ENCODE data around the gene FAM184B.
A peak's percentile ranks its signal among the peaks of the same experiment; 100 is the strongest.

The FAM184B gene

DNA sequence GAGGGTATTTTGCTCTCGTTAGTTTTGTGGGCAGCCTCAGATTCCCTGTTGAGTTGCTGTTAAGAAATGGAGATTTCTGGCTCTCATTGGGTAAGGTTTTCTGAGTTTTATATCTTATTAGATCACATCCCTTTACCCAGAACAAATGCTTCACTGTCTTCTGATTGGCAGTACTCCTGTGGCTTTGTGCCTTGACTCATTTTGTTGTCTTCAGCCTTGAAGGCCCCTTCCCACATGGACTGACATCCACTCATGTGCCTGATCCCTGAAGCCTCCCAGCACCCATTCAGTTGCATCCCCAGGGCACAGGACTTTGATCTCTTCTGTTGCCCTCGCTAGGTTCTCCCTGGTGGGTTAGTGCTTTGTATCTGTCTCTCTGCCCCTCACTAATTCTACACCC, 156.6 kb downstream of the FAM184B start:
- no peak for DNase-seq

DNA sequence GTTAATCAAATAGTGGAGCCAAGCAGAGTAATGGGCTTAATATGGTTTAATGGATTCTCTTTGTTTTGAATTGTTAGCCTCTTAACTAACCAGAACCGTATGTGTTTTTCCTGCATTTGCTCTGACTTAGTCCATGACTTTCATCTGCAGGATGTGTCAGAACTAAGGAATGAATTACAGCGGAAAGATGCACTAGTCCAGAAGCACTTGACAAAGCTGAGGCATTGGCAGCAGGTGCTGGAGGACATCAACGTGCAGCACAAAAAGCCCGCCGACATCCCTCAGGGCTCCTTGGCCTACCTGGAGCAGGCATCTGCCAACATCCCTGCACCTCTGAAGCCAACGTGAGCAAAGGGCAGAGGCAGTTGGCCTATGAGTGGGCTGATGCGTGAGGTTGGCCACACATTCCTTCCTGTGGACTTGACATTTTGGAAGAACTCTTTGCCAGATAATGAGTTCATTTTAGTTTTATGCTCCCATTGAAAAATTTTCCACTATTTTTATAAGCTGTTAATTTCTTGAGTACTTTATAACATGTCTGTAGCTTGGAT, 157.9 kb downstream of the FAM184B start:
- DNase-seq, result no peak

DNA sequence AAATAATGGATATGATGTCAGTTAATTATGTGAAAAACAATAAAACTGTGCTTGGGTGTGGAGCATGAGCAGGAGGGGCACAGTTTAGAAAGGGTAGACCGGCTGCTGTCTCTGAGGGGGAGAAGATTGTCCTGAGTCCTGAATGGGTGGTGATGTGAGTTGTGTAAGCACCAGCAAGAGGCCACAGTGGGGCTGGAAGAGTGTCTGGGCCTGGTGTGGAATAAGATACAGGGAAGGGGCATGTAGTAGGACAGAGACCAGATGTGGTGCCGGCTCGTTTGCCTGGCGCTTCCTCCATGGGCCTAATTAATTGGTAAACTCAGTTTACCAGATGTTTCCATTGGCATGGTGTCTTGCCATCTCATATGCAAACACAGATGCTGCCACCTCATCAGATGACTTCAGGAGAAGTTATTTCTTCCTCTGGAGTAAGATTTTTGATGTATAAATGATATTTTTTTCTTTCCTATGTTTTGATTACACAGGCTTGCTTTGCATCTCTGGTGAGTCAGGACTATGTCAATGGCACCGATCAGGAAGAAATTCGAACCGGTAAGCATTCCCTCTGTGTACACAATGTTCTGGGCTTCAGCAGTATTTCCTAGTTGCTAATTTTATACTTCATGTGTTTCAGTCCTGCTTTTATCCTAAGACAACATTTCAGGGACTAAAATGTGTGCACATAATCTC, 161.9 kb downstream of the FAM184B start:
- no peak for DNase-seq

DNA sequence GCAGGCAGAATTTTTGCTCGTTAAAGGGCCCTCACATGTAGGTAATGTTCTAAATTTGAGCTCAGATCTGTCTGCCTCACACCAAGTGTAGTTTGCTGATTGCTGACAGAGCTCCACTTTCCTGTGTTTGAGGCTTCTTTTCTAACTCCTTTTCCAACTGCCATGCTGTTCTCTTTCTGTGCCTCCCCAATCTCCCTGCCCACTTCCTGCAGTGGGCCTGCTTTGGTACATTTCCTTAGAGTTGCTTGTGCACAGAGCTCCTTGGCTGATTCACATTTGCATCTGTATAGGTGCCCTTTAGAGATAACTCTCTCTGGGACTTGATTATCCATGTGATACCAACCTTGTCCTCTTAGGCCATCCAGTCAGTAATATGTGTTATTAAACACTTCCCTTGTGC, 162.5 kb downstream of the FAM184B start:
- DNase-seq, result peak; percentile 20

DNA sequence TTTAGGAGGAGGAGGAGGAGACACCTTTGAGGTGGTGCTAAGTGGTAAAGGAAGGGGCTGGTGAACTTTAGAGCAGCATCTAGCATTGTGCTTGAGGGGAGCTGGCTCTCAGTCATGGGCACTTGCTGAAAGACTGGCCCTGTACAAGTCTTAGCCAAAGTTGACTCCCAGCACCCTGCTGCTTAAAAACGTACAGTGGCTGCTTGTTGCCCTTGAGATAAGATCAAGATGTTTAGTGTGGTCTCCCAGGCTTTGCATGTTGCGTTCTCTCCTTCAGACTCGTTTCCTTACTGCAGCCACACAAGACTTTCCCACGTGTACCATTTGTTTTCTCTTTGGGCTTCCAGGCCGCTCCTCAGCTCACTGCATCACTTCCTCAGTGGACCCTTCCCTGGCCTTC, 165.1 kb downstream of the FAM184B start:
- DNase-seq, result peak; percentile 43

DNA sequence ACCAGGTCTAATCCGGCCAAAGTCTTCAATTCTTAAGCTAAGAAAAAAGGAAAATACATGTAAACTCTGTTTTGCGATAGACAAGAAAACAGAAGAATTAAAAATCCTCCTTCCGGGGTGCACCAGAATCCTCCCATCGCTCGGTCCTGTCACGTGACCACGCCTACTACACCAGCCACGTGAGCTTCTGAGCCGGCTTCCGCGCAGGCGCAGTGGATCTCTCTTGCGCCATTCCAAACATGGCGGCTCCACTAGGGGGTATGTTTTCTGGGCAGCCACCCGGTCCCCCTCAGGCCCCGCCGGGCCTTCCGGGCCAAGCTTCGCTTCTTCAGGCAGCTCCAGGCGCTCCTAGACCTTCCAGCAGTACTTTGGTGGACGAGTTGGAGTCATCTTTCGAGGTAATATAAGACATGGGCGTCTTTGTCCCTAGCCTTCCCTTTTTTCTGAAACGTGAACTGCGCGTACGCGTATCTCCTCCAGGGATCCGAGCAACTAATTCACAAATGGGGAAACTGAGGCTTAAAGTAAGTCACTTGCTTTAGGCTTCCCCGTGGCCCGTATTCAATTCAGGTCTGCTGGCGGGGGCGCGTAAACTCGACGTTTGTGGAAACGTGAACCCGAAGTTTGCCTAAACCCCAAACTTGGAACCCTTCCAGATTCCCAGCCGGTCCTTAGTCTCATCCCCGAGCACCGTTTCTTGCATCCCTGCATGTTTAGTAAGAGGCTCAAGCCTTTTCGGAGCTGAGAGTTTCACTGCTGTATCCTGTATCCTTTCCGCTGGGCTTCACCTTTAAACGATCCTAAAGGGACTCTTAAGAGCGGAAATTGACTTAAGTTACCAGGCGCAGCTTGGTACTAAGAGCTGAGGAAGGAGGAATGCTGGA, 166.8 kb downstream of the FAM184B start, which contains the start of gene MED28:
Gene MED28, plus strand, starts transcription at position 226 of the 884 bp plus-strand sequence. Its CDS starts 14 bp downstream, at position 240.
- peak; percentile 97 for DNase-seq

DNA sequence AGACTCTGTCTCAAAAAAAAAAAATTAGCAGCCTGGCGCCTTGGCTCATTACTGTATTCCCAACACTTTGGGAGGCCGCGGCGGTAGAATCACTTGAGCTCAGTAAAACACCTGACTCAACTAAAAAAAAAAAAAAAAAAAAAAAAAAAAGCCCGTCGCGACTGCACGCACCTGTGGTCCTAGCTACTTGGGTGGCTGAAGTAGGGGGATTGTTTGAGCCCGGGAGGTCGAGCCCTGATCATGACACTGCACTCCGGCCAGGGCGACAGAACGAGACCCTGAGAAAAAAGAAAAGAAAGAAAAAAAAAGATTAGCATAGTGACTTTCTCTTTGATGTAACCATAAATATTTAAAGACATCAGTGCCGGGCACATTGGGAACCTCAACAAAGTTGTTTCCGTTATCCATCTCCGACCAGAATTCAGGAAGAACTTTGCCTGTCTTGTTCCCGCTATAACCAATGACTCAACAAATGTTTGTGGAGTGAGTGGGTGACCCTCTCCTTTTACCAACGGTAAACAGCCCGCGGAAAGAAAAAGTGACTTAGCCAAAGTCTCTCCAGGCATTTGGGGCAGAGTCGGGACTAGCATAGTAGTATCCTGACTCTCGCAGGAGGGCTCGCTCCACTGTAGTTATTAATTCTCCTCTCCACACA, 167.5 kb downstream of the FAM184B start:
- DNase-seq, result no peak

DNA sequence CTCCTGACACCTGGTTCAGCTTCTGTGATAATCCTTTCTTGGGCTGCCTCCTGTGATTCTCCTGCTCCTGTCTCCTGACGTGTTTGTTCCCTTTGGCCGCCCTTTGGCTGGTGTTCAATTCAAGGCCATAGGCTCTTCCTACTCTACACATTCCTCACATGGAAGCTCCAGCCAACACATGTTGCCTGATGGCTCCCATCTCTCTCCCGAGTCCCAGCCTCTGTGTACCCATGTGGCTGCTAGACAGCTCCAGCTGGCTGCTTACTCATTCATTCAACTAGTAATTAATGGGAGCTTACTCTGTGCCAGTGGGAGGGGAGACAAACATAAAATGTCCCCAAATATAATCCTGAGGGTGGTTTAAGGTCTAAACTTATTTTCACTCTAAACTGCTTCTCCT, 176.2 kb downstream of the FAM184B start:
- DNase-seq, result no peak

DNA sequence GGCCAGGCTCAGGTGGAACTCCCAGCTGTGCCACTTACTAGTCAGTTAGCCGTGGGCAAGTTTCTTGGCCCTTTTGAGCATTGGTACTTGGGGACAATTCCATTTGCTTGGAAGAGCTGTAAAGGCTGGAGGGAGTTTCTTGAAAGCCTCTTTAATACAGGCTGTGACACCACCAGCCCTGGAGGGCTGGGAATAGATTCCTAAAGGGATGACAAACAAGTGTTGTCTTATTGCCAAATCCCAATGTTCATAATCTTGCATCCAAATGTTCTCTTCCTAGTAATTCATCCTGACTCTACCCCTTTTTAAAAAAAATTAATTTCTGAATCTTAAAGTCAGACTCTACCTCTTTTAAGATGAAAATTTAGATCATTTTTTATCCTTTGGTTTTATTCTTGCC, 181.6 kb downstream of the FAM184B start:
- DNase-seq, result no peak

DNA sequence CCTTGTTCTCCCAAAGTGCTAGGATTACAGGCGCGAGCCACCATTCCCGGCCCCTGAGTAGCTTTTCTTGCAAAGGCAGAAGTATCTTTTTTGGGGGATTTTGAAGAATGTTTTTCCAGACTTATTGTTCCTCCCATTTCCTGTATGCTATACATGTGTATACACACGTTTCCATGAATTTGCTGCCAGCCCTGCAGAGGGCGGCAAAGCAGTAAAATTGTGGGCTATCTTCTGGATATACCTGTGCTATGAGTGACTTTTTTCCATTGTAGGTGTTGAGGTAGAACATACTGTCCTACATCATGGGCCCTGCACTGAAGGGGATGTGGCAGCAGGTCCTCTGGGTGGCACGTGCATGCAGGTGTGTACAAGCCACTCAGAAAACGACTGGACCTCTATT, 183.9 kb downstream of the FAM184B start:
- DNase-seq, result peak; percentile 28

DNA sequence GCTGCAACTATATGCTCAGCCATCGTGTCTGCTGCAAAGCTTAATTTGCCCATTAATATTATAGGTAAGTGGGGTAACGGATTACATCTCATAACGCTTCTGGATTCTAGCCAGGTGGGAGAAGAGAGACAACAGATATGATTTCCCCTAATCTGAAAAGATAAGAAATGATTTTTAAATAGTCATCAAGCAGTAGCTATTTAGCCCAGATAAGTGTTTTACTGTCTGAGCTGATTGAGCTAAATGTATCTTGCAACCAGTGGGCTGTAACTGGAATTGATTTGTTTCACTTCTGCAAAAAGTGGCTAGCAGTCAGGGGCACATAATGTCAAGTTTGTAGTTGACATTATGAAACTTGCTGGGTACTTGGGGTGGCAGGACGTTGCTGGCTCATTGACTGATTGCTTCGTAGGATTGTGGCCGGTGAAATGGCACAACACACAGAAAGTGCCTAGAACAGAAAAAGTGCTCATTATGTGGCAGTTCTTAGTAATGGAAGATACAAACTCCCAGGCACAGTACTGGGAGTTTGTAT, 185.9 kb downstream of the FAM184B start:
- DNase-seq, result no peak

DNA sequence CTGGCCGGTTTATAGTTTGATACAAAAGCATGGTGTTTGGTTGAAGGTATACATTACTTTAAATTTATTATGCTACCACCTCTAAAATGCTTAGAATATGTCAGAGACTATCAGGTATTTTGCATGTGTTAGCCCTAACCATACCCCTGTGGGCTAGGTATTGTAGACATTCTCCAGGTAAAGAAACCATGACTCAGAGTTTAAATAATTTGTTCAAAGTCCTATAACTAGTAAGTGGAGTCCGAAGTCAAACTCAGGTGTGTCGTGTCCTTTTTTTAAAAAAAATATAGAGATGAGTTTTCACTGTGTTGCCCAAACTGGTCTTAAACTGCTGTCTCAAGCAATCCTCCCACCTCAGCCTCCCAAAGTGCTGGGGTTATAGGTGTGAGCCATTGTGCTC, 192.1 kb downstream of the FAM184B start:
- no peak for DNase-seq

DNA sequence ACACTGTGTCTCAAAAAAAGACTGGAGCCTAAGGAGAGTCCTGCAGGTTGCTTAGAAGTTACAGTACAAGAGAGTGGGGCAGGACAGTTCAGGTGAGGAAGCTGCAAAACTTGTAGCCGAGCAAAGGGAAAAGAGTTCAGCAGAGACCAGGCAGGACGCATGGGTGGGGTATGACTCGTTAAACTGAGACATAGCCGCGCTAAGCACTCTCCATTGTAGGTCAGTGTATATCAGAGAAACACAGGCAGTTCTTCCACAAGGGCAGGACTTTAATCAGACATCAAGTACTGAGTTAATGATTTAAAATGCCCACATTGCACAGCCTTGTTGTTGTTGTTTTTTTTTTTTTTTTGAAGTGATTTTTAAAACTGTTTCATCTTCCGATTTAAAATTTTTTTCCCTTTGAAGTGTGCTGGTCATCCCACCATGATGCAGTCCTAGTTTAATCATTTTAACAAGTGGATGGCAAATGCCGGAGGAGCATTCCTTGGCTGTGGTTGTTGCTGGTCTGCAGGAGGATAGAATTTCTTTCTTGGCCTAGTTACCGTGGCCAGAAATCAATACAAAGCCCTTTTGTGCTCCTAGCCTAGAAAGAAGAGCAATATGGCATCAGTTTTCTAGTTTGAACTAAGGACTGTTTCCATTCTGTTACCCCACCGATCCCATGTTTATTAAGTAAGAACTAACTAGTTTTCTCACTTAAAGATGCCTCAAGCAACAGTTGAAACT, 194.2 kb downstream of the FAM184B start:
- DNase-seq, result no peak

DNA sequence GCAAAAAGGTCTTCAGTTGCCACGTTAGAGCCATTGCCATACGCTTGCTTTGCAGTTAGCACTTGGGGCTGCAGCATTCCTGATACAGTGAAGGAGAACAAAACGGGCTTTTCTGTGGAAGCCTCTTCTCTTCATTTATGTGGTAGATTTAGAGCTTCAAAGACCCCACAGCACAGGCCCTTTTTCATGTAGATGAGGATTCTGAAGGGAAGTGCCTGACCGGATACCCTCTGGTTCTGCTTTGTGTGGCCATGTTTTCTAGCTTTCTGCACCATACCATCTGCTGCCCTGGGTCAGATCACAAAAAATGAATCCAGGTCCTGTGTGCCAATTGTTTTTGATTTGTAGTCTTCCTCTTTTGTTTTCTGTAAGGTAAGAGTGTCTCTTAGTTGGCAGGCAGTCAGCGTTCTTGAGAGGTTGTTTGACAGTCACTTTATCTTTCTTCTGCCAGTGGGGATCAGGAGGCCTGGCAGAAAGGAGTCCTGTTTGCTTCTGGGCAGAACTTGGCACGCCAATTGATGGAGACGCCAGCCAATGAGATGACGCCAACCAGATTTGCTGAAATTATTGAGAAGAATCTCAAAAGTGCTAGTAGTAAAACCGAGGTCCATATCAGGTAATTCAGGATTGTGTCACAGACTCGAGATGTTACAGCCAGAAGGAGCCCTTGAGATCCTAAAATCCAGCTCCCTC, 196.8 kb downstream of the FAM184B start:
- DNase-seq, result no peak

DNA sequence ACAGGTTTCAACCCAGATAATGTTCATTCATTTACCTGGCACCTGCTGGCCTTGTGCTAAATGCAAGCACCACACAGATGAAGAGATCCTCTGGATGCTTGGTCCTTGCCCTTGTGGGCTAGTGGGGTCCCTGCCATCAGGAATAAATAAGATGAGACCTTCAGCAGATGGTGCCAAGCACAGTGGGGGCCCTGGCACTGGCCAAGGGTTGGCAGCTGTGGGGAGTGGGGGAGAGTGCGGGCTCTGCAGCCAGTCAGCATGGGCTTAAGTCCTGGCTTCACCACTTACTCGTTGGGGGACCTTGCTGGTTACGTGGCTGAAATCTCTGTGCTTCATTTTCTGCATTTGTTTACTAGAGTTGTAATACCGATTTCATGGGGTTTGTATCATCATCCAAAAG, 197.5 kb downstream of the FAM184B start:
- DNase-seq, result no peak

DNA sequence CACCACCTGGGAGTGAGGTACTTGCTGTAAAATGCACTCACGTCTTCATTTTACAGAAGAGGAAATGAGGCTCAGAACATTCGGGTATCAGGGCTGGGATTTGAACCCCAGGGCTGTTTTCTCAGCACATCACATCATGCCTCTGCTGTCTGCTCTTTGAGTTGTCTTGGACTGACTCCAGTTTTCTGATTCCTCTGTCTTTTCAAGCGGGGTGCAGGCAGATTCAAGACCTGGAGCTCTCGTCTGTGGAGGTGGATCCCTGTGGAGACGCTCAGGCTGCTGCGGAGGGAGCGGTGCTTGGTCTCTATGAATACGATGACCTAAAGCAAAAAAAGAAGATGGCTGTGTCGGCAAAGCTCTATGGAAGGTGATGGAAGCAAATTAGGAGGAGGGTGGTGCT, 198.1 kb downstream of the FAM184B start:
- no peak for DNase-seq

DNA sequence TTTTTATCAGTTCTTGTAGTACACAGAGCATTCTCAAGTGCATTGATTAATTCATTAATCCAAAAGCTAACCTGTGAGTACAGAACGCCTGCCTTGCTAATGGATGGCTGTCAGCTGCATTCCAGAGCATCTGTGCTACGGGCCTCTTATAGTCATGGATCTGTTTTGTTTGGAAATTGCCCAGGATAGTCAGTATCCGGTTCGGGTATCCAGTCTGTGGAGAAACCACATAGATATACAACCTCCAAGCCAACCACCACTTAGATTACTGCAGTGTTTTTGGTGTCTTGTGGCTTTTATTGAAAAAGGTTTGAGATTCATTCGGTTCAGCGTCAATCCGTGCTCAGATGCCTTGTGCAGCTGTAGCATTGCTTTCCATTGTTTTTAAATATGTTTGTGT, 200.5 kb downstream of the FAM184B start:
- no peak for DNase-seq
